ENCODE results near the gene NCAM1. TPM values are rescaled to one million over a fixed set of nuclear protein-coding genes. Genes with fewer than 3 reads are reported as not detected.

Gene NCAM1
- total RNA-seq, 4 donors from 2014 or later, result 94.8 to 195 (median 150) TPM

GRCh38 chr11:112989198-112989597, 28.0 kb downstream of the NCAM1 start:
- Histone ChIP-seq H3K9me3 (no peaks in the 10 kb centered on the region), H3K36me3 (no peaks in the 10 kb centered on the region), H3K4me3 (replicated peaks in 1 of 3) (no peak overlapping the region), H3K27ac (no peak overlapping the region), H3K27me3 (no peaks in the 10 kb centered on the region), H3K4me1 (peaks cover 0 to 3% of the 10 kb centered on the region in 2 donors)
- intact Hi-C loops (cut with DNase I), result no loop called here
- 93 to 98% methylated on average over 1 of the region's 1 CpG for WGBS, 2 donors
- no peak for DNase-seq
- TF ChIP-seq POLR2A (IDR thresholded peaks at IDR 0.05), result no peak
- TF ChIP-seq CTCF (IDR thresholded peaks at IDR 0.05), result no peak

- no peaks in the 10 kb centered on the region for H3K9me3 ChIP-seq
- intact Hi-C loops (cut with DNase I), result no loop called here
- H3K36me3 ChIP-seq, result no peaks in the 10 kb centered on the region
- H3K4me3 ChIP-seq (replicated peaks in 1 of 3), result no peak overlapping the region
- H3K27me3 ChIP-seq, result no peaks in the 10 kb centered on the region
- no peak for DNase-seq
- H3K4me1 ChIP-seq, result no peaks in the 10 kb centered on the region
- no peak for TF ChIP-seq CTCF (IDR thresholded peaks at IDR 0.05)
- no peak for TF ChIP-seq POLR2A (IDR thresholded peaks at IDR 0.05)
- no peak overlapping the region for H3K27ac ChIP-seq
These were observed 32.6 kb downstream of the NCAM1 start for GRCh38 chr11:112993808-112994207.

- H3K27me3 ChIP-seq, result no peaks in the 10 kb centered on the region
- TF ChIP-seq POLR2A (IDR thresholded peaks at IDR 0.05), result no peak
- no peak for TF ChIP-seq CTCF (IDR thresholded peaks at IDR 0.05)
- DNase-seq, result no peak
- WGBS, 2 donors, result 65 to 66% methylated on average over 2 of the region's 2 CpGs
- H3K4me3 ChIP-seq (replicated peaks in 1 of 3), result no peak overlapping the region
- H3K27ac ChIP-seq, result no peak overlapping the region
- no peaks in the 10 kb centered on the region for H3K4me1 ChIP-seq
- intact Hi-C loops (cut with DNase I), result no loop called here
- no peaks in the 10 kb centered on the region for H3K36me3 ChIP-seq
- H3K9me3 ChIP-seq, result no peaks in the 10 kb centered on the region
These were observed 34.3 kb downstream of the NCAM1 start for GRCh38 chr11:112995423-112996090.

- no peaks in the 10 kb centered on the region for H3K9me3 ChIP-seq
- H3K4me3 ChIP-seq (replicated peaks in 1 of 3), result no peak overlapping the region
- no peak for DNase-seq
- intact Hi-C loops (cut with DNase I), result no loop called here
- H3K36me3 ChIP-seq, result no peaks in the 10 kb centered on the region
- TF ChIP-seq CTCF (IDR thresholded peaks at IDR 0.05) (no peak), POLR2A (IDR thresholded peaks at IDR 0.05) (no peak)
- H3K27me3 ChIP-seq, result no peaks in the 10 kb centered on the region
- peaks cover 0 to 5% of the 10 kb centered on the region in 2 donors for H3K4me1 ChIP-seq
- WGBS, 2 donors, result 90 to 91% methylated on average over 2 of the region's 2 CpGs
- H3K27ac ChIP-seq, result no peak overlapping the region
These were observed 35.8 kb downstream of the NCAM1 start for GRCh38 chr11:112996994-112997393.

GRCh38 chr11:112997857-112998466, 36.7 kb downstream of the NCAM1 start:
- Histone ChIP-seq H3K9me3 (no peaks in the 10 kb centered on the region), H3K36me3 (no peaks in the 10 kb centered on the region), H3K4me3 (replicated peaks in 1 of 3) (no peak overlapping the region), H3K4me1 (peaks cover 0 to 14% of the 10 kb centered on the region in 2 donors), H3K27me3 (no peaks in the 10 kb centered on the region), H3K27ac (no peak overlapping the region)
- TF ChIP-seq POLR2A (IDR thresholded peaks at IDR 0.05), result no peak
- no peak for TF ChIP-seq CTCF (IDR thresholded peaks at IDR 0.05)
- no peak for DNase-seq
- intact Hi-C loops (cut with DNase I), result no loop called here
- WGBS, 2 donors, result 82 to 84% methylated on average over 3 of the region's 3 CpGs

All from thyroid gland (tissue), 4 donors.